ENCODE measurements around the gene HCN3. TPM values are rescaled to one million over a fixed set of nuclear protein-coding genes. Genes with fewer than 3 reads are reported as not detected.

The HCN3 gene
- total RNA-seq, 1 experiment from 2014 or later = 7.5 TPM

DNA sequence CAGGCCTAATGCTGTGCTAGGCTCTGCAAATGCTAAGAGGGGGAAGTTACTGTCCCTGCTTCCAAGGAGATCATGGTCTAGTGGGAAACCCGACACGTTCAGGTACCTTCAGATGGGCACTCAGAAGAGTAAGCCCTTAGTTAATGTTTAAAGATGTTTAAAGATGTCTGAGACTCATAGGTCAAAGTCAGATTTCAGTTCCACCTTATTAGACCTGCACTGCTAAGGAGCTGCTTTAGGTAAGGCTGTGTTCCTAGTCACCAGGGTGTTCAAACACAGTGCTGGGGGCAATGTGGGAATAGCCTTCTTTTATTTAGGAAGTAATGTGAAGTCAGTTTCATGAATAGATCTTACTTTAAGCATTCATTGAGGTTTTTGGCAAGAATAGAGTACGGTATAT, 39.7 kb downstream of the HCN3 start:
- no peaks in the 10 kb centered on the region for H3K4me1 ChIP-seq (replicated peaks; ENCODE audit: insufficient read depth)
- ChIA-PET POLR2A (ENCODE audit: unreplicated experiment) (interaction anchor here (0.6 kb wide), 1 partner anchor 132 kb away, joined by 5 read pairs; no protein-coding TSS in a partner anchor), CTCF (no interaction called here)
- no TSS peak for BruUV-seq (replicated peaks)
- H3K9me2 ChIP-seq (ENCODE audit: insufficient read depth) = no peaks in the 10 kb centered on the region
- no peak overlapping the region for H2AFZ ChIP-seq
- no peak for DNase-seq
- H3K27me3 ChIP-seq (ENCODE audit: insufficient read depth, low read depth) = no peaks in the 10 kb centered on the region
- H3K79me2 ChIP-seq (ENCODE audit: low read depth) = peaks cover 13% of the 10 kb centered on the region
- H4K20me1 ChIP-seq (ENCODE audit: insufficient read depth) = peaks cover 4% of the 10 kb centered on the region; the same call in 1 of the 2 replicates
- H3F3A ChIP-seq (ENCODE audit: insufficient read depth, low read depth) = peaks cover 58% of the 10 kb centered on the region
- no peak overlapping the region for H3K4me2 ChIP-seq
- H3K4me3 ChIP-seq = no peak overlapping the region
- TF ChIP-seq EZH2 (IDR thresholded peaks at IDR 0.05; ENCODE audit: low read depth) = no peak
- TF ChIP-seq CTCF (conservative IDR thresholded peaks at IDR 0.05) = no peak
- intact Hi-C loops (cut with micrococcal nuclease; ENCODE audit: unreplicated experiment) = no loop called here
- H3K36me3 ChIP-seq (ENCODE audit: low read depth) = peaks cover 10% of the 10 kb centered on the region
- no peak overlapping the region for H3K27ac ChIP-seq
- H3K9me3 ChIP-seq (ENCODE audit: insufficient read depth, low read depth) = no peaks in the 10 kb centered on the region; the same call in 1 of the 2 replicates

DNA sequence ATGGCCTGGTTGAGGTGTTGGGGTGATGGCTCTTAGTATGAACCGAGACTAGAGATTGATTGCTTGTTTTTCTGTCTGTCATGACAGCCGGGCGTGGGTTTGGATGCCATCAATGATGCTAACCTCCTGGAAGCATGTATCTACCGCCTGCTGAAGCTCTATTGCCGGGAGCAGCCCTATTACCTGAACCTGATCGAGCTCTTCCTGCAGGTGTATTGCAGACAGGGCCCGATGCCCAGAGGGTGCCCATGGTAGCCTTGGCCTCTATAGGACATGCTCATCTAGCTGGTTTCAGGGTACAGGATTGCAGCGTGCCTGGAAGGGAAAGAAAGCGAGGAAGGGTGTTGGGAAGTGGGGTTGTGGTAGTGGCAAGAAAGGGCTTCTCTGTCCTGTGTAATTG, 40.8 kb downstream of the HCN3 start:
- Histone ChIP-seq H3K27me3 (ENCODE audit: insufficient read depth, low read depth) (no peaks in the 10 kb centered on the region), H3K4me3 (no peak overlapping the region), H3K4me1 (replicated peaks; ENCODE audit: insufficient read depth) (peaks cover 9% of the 10 kb centered on the region; the same call in 1 of the 2 replicates), H3K36me3 (ENCODE audit: low read depth) (peaks cover 10% of the 10 kb centered on the region; the same call in 1 of the 2 replicates), H3K4me2 (no peak overlapping the region), H4K20me1 (ENCODE audit: insufficient read depth) (peaks cover 4% of the 10 kb centered on the region), H3K79me2 (ENCODE audit: low read depth) (peaks cover 3% of the 10 kb centered on the region), H3K27ac (no peak overlapping the region), H3K9me3 (ENCODE audit: insufficient read depth, low read depth) (no peaks in the 10 kb centered on the region; the same call in 1 of the 2 replicates), H2AFZ (no peak overlapping the region), H3F3A (ENCODE audit: insufficient read depth, low read depth) (peaks cover 58% of the 10 kb centered on the region), H3K9me2 (ENCODE audit: insufficient read depth) (no peaks in the 10 kb centered on the region)
- no peak for DNase-seq
- TF ChIP-seq EZH2 (IDR thresholded peaks at IDR 0.05; ENCODE audit: low read depth) = no peak
- no peak for TF ChIP-seq CTCF (conservative IDR thresholded peaks at IDR 0.05)
- no TSS peak for BruUV-seq (replicated peaks)
- intact Hi-C loops (cut with micrococcal nuclease; ENCODE audit: unreplicated experiment) = no loop called here
- ChIA-PET POLR2A (ENCODE audit: unreplicated experiment) (interaction anchor here (0.7 kb wide), 2 partner anchors 67 to 77 kb away, joined by 3 to 4 read pairs; a partner anchor contains a TSS), CTCF (no interaction called here)

DNA sequence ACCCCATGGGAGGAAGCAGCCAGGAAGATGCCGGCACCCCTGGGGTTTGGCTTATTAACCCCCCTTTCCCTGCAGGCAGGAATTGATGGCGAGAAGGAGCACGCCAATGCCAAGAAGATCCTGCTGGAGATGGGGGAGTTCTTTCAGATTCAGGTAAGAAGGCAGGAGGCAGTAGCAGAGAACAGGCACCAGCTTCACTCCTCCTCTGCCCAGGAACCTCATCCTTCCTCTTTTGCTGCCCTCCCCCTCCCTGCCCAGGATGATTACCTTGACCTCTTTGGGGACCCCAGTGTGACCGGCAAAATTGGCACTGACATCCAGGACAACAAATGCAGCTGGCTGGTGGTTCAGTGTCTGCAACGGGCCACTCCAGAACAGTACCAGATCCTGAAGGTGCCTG, 42.3 kb downstream of the HCN3 start:
- H3F3A ChIP-seq (ENCODE audit: insufficient read depth, low read depth) = peaks cover 57% of the 10 kb centered on the region
- no peak overlapping the region for H3K27ac ChIP-seq
- TF ChIP-seq CTCF (conservative IDR thresholded peaks at IDR 0.05) (no peak), EZH2 (IDR thresholded peaks at IDR 0.05; ENCODE audit: low read depth) (no peak)
- CTCF ChIA-PET = no interaction called here
- no peak overlapping the region for H3K4me3 ChIP-seq
- H3K4me1 ChIP-seq (replicated peaks; ENCODE audit: insufficient read depth) = peaks cover 9% of the 10 kb centered on the region; the same call in 1 of the 2 replicates
- H3K9me3 ChIP-seq (ENCODE audit: insufficient read depth, low read depth) = no peaks in the 10 kb centered on the region; the same call in 1 of the 2 replicates
- H2AFZ ChIP-seq = no peak overlapping the region
- H3K9me2 ChIP-seq (ENCODE audit: insufficient read depth) = no peaks in the 10 kb centered on the region
- DNase-seq = no peak
- H4K20me1 ChIP-seq (ENCODE audit: insufficient read depth) = peaks cover 4% of the 10 kb centered on the region
- H3K36me3 ChIP-seq (ENCODE audit: low read depth) = 0 out of 2 replicates have a peak, but pooled peaks cover 6% of the 10 kb centered on the region
- H3K4me2 ChIP-seq = no peak overlapping the region
- POLR2A ChIA-PET (ENCODE audit: unreplicated experiment) = no interaction called here
- peaks cover under 1% of the 10 kb centered on the region; the same call in 1 of the 2 replicates for H3K79me2 ChIP-seq (ENCODE audit: low read depth)
- BruUV-seq (replicated peaks) = no TSS peak
- intact Hi-C loops (cut with micrococcal nuclease; ENCODE audit: unreplicated experiment) = no loop called here
- H3K27me3 ChIP-seq (ENCODE audit: insufficient read depth, low read depth) = no peaks in the 10 kb centered on the region

All from PC-9 (cell line).